Thyroid gland (tissue), 4 donors: ENCODE measurements around the gene LMO7. TPM values are rescaled to one million over a fixed set of nuclear protein-coding genes. Genes with fewer than 3 reads are reported as not detected.
"Not testable (repeated sequence)": the region's sequence is repeated elsewhere in the genome, so short reads cannot be mapped to it uniquely, and the experiment has no call there.

Source experiments
- DNase-seq, 2 donors: peaks; one replicate each; pipeline ENCODE4 v3.0.0-alpha.2; 2019
- H3K27ac ChIP-seq, 3 donors: fragments of 200-600 bp; sonication (generic); 1 replicate in 2 of 3; 2 replicates in 1 of 3; pipeline ENCODE4 v1.5.1; 2016 to 2019; ENCODE audit warnings: mild to moderate bottlenecking in 1 of 3, moderate library complexity in 1 of 3
- H3K27me3 ChIP-seq: fragments of 200-600 bp; sonication (generic); one replicate; pipeline ENCODE4 v1.5.1; 2019
- H3K36me3 ChIP-seq, 2 donors: fragments of 200-600 bp; sonication (generic); one replicate each; pipeline ENCODE4 v1.5.1; 2016 to 2019
- H3K4me1 ChIP-seq, 2 donors: fragments of 200-600 bp; sonication (generic); one replicate each; pipeline ENCODE4 v1.5.1; 2017 to 2019
- H3K4me3 ChIP-seq, 3 donors: fragments of 200-600 bp; sonication (generic); replicated peaks in 1 of 3; 1 replicate in 2 of 3; 2 replicates in 1 of 3; pipeline ENCODE4 v1.5.1; 2016; ENCODE audit warnings: mild to moderate bottlenecking in 1 of 3
- H3K9me3 ChIP-seq: fragments of 200-600 bp; sonication (generic); one replicate; pipeline ENCODE4 v1.5.1; 2017
- CTCF ChIP-seq, 6 experiments: fragments of 200-600 bp in 3 of 6; fragments of 450-650 bp in 3 of 6; sonication (generic) in 3 of 6; IDR thresholded peaks; one replicate each; pipeline ENCODE4 v1.5.1; 2016 to 2019; ENCODE audit warnings: antibody characterized with exemption in 6 of 6, mild to moderate bottlenecking in 2 of 6, inconsistent platforms in 1 of 6, moderate library complexity in 1 of 6
- POLR2A ChIP-seq, 2 donors: fragments of 450-650 bp; IDR thresholded peaks; one replicate each; pipeline ENCODE4 v1.6.1; 2017; ENCODE audit warnings: antibody characterized with exemption in 2 of 2, mild to moderate bottlenecking in 2 of 2, moderate library complexity in 1 of 2
- WGBS, 2 donors: methylation state at CpG; one replicate each; pipeline ENCODE4 v1.1.5; 2017; 5-methylcytosine and 5-hydroxymethylcytosine counted together
- intact Hi-C: fragments of 100-400 bp; cut with DNase I; formaldehyde crosslinking; loops from one replicate; pipeline ENCODE4 v1.15.1; 2023
- total RNA-seq, 4 donors: library from RNA; depleted of rRNA; stranded (reverse); fragments of >200 nt; gene quantifications; one replicate each; pipeline ENCODE4 v1.2.3, GENCODE V29; 2016

Gene LMO7
- total RNA-seq, 4 donors from 2014 or later, result 129 to 218 (median 185) TPM

- Histone ChIP-seq H3K27me3 (no peaks in the 10 kb centered on the region), H3K36me3 (no peaks in the 10 kb centered on the region), H3K27ac (peak overlapping the region; percentile 57 to 70 (median 66)), H3K9me3 (no peaks in the 10 kb centered on the region), H3K4me1 (peaks cover 22 to 27% of the 10 kb centered on the region in 2 donors), H3K4me3 (no peak overlapping the region)
- TF ChIP-seq CTCF (IDR thresholded peaks at IDR 0.05) (no peak), POLR2A (IDR thresholded peaks at IDR 0.05) (no peak)
- intact Hi-C loops, result no loop called here
- DNase-seq, result no peak
- 55 to 57% methylated on average over 3 of the region's 3 CpGs for WGBS, 2 donors
Observed at GRCh38 chr13:75724752-75725517, 88.8 kb downstream of the LMO7 start.

GRCh38 chr13:75725736-75726135, 89.6 kb downstream of the LMO7 start:
- Histone ChIP-seq H3K4me1 (peaks cover 22 to 27% of the 10 kb centered on the region in 2 donors), H3K27ac (peak overlapping the region; percentile 57 to 70 (median 66)), H3K9me3 (no peaks in the 10 kb centered on the region), H3K4me3 (no peak overlapping the region), H3K27me3 (no peaks in the 10 kb centered on the region), H3K36me3 (no peaks in the 10 kb centered on the region)
- DNase-seq, result no peak
- intact Hi-C loops, result no loop called here
- TF ChIP-seq CTCF (IDR thresholded peaks at IDR 0.05) (no peak), POLR2A (IDR thresholded peaks at IDR 0.05) (no peak)

- WGBS, 2 donors, result 59 to 70% methylated on average over 2 of the region's 2 CpGs
- intact Hi-C loops, result no loop called here
- Histone ChIP-seq H3K27ac (peak overlapping the region; percentile 57 to 70 (median 66)), H3K9me3 (no peaks in the 10 kb centered on the region), H3K4me1 (peaks cover 20 to 27% of the 10 kb centered on the region in 2 donors), H3K4me3 (no peak overlapping the region), H3K27me3 (no peaks in the 10 kb centered on the region), H3K36me3 (no peaks in the 10 kb centered on the region)
- TF ChIP-seq POLR2A (IDR thresholded peaks at IDR 0.05), result no peak
- TF ChIP-seq CTCF (IDR thresholded peaks at IDR 0.05), result no peak
- DNase-seq, result no peak
Observed at GRCh38 chr13:75726306-75726705, 90.2 kb downstream of the LMO7 start.

GRCh38 chr13:75733113-75733512, 97.0 kb downstream of the LMO7 start:
- H3K27ac ChIP-seq, H3K36me3 ChIP-seq, intact Hi-C loops, H3K4me3 ChIP-seq, H3K27me3 ChIP-seq, H3K9me3 ChIP-seq, DNase-seq, H3K4me1 ChIP-seq: not testable (repeated sequence)
- 96 to 98% methylated on average over 11 of the region's 11 CpGs for WGBS, 2 donors

- H3K9me3 ChIP-seq, result no peaks in the 10 kb centered on the region
- 89 to 91% methylated on average over 3 of the region's 3 CpGs for WGBS, 2 donors
- intact Hi-C loops, result no loop called here
- H3K36me3 ChIP-seq, result no peaks in the 10 kb centered on the region
- H3K4me1 ChIP-seq, result no peaks in the 10 kb centered on the region
- H3K4me3 ChIP-seq, result no peak overlapping the region
- no peak overlapping the region for H3K27ac ChIP-seq
- DNase-seq, result no peak
- H3K27me3 ChIP-seq, result no peaks in the 10 kb centered on the region
- TF ChIP-seq CTCF (IDR thresholded peaks at IDR 0.05) (no peak), POLR2A (IDR thresholded peaks at IDR 0.05) (no peak)
Observed at GRCh38 chr13:75736173-75736572, 100.0 kb downstream of the LMO7 start.
